Karpas-422 (cell line): ENCODE results near the gene KIAA0319L. TPM values are rescaled to one million over a fixed set of nuclear protein-coding genes. Genes with fewer than 3 reads are reported as not detected.

Experiments used
- DNase-seq: peaks from one replicate; pipeline ENCODE4 v3.0.0-alpha.2; 2015
- H2AFZ ChIP-seq: fragments of 200-600 bp; sonication (generic); 2 replicates; pipeline ENCODE4 v1.6.1; 2014; ENCODE audit warnings: antibody characterized with exemption, low read length, mixed read lengths
- H3K27ac ChIP-seq: fragments of 200-600 bp; sonication (generic); 2 replicates; pipeline ENCODE4 v1.5.1; 2014; ENCODE audit warnings: mild to moderate bottlenecking, low read length, moderate library complexity
- H3K27me3 ChIP-seq: fragments of 200-600 bp; sonication (generic); 2 replicates; pipeline ENCODE4 v1.6.1; 2014; ENCODE audit warnings: low read length, mixed read lengths
- H3K36me3 ChIP-seq: fragments of 200-600 bp; sonication (generic); 2 replicates; pipeline ENCODE4 v1.6.1; 2014; ENCODE audit warnings: low read length, mixed read lengths; ENCODE audit not compliant: insufficient read depth
- H3K4me1 ChIP-seq: fragments of 200-600 bp; sonication (generic); 2 replicates; pipeline ENCODE4 v1.6.1; 2014; ENCODE audit warnings: mild to moderate bottlenecking, low read length, mixed read lengths
- H3K4me2 ChIP-seq: fragments of 200-600 bp; sonication (generic); 2 replicates; pipeline ENCODE4 v1.6.1; 2014; ENCODE audit warnings: low read length, low read depth, mild to moderate bottlenecking; ENCODE audit not compliant: poor library complexity, severe bottlenecking
- H3K4me3 ChIP-seq: fragments of 200-600 bp; sonication (generic); 2 replicates; pipeline ENCODE4 v1.5.1; 2014; ENCODE audit warnings: mild to moderate bottlenecking, antibody characterized with exemption, low read length, mixed read lengths
- H3K79me2 ChIP-seq: fragments of 200-600 bp; sonication (generic); 2 replicates; pipeline ENCODE4 v1.6.1; 2014; ENCODE audit warnings: mild to moderate bottlenecking, low read length, mixed read lengths
- H3K9ac ChIP-seq: fragments of 200-600 bp; sonication (generic); 2 replicates; pipeline ENCODE4 v1.6.0; 2014; ENCODE audit warnings: low read length
- H3K9me2 ChIP-seq: fragments of 200-600 bp; sonication (generic), shearing (Covaris generic); replicated peaks from 2 replicates; pipeline ENCODE4 v1.6.0; 2014; ENCODE audit warnings: mild to moderate bottlenecking, low read length, moderate library complexity; ENCODE audit not compliant: insufficient read depth
- H3K9me3 ChIP-seq: fragments of 300-700, 200-600 bp; sonication (generic); 2 replicates; pipeline ENCODE4 v1.6.1; 2014; ENCODE audit warnings: low read length, mixed read lengths
- H4K20me1 ChIP-seq: fragments of 200-600 bp; sonication (generic); 2 replicates; pipeline ENCODE4 v1.6.1; 2014; ENCODE audit warnings: mild to moderate bottlenecking, antibody characterized with exemption, low read length, low read depth; ENCODE audit not compliant: insufficient read depth
- total RNA-seq: library from RNA; depleted of rRNA; stranded (reverse); fragments of >200 nt; shearing (Covaris generic); gene quantifications from 2 replicates; pipeline ENCODE4 v1.2.3, GENCODE V29; 2014; ENCODE audit warnings: low replicate concordance

The KIAA0319L gene
- total RNA-seq, 1 experiment from 2014 or later = 34.0 TPM

- Histone ChIP-seq H3K9ac (no peak overlapping the region), H3K4me2 (no peak overlapping the region), H3K4me3 (no peak overlapping the region), H3K27me3 (no peaks in the 10 kb centered on the region), H3K79me2 (no peaks in the 10 kb centered on the region), H3K27ac (no peak overlapping the region), H4K20me1 (no peaks in the 10 kb centered on the region), H3K4me1 (no peaks in the 10 kb centered on the region), H3K9me3 (no peaks in the 10 kb centered on the region), H2AFZ (no peak overlapping the region), H3K9me2 (no peaks in the 10 kb centered on the region), H3K36me3 (peaks cover 9% of the 10 kb centered on the region; the same call in 1 of the 2 replicates)
- DNase-seq = no peak
Measured at GRCh38 chr1:35434703-35435102, 122.5 kb downstream of the KIAA0319L start.

DNA sequence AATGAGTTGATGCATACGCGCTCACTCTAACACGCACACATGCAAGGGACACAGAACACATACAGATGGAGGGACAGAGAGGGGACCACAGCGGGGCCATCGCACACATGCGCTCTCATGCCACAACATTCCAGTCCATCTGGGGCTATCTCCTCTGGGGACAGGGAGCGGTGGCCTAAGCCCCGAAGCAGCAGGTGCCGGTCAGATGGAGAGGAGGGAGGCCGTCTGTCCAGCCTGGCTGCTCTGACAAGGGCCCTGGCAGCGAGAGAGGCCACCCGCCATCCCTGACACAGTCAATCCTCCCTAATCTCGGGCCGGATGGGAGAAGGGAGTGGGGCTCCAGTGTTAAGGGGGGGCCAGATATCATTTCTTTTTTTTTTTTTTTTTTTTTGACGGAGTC, 123.5 kb downstream of the KIAA0319L start:
- Histone ChIP-seq H3K9me2 (no peaks in the 10 kb centered on the region), H3K9ac (no peak overlapping the region), H3K4me3 (no peak overlapping the region), H3K27me3 (no peaks in the 10 kb centered on the region), H3K36me3 (peaks cover 9% of the 10 kb centered on the region; the same call in 1 of the 2 replicates), H3K4me2 (no peak overlapping the region), H4K20me1 (no peaks in the 10 kb centered on the region), H2AFZ (no peak overlapping the region), H3K27ac (no peak overlapping the region), H3K79me2 (no peaks in the 10 kb centered on the region), H3K9me3 (no peaks in the 10 kb centered on the region), H3K4me1 (no peaks in the 10 kb centered on the region)
- DNase-seq = no peak

DNA sequence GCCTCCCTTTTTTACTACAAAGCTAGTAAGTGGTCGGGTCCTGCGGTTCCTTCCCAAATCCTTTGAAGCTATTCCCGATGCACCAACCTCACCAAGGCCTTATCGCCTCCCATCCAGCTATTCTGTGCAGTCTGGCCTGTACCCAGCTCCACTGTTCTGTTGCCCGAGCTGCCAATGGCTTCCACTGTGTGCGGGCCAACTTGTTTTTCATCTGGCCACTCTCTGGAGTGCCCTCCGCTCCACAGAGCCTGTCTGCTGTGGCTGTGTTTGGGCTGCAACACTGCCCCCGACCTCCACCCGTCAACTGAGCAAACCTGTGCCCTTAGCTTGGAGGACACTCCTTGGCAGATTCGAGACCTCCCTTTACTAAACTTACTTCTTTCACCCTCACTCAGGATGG, 125.0 kb downstream of the KIAA0319L start:
- DNase-seq = no peak
- Histone ChIP-seq H3K36me3 (peaks cover 9% of the 10 kb centered on the region), H3K79me2 (no peaks in the 10 kb centered on the region), H2AFZ (no peak overlapping the region), H3K27me3 (no peaks in the 10 kb centered on the region), H3K4me2 (no peak overlapping the region), H3K27ac (no peak overlapping the region), H3K9ac (no peak overlapping the region), H3K4me3 (no peak overlapping the region), H3K4me1 (no peaks in the 10 kb centered on the region), H3K9me3 (no peaks in the 10 kb centered on the region), H4K20me1 (no peaks in the 10 kb centered on the region), H3K9me2 (no peaks in the 10 kb centered on the region)

- peaks cover 14% of the 10 kb centered on the region for H3K36me3 ChIP-seq
- H2AFZ ChIP-seq = no peak overlapping the region
- H3K79me2 ChIP-seq = no peaks in the 10 kb centered on the region
- no peaks in the 10 kb centered on the region for H3K9me3 ChIP-seq
- no peaks in the 10 kb centered on the region for H3K27me3 ChIP-seq
- H3K9ac ChIP-seq = no peak overlapping the region
- H3K4me2 ChIP-seq = no peak overlapping the region
- H3K4me3 ChIP-seq = no peak overlapping the region
- H3K27ac ChIP-seq = no peak overlapping the region
- H3K9me2 ChIP-seq = no peaks in the 10 kb centered on the region
- no peak for DNase-seq
- no peaks in the 10 kb centered on the region for H4K20me1 ChIP-seq
- no peaks in the 10 kb centered on the region; the same call in 1 of the 2 replicates for H3K4me1 ChIP-seq
Measured at GRCh38 chr1:35431173-35431599, 126.0 kb downstream of the KIAA0319L start.

GRCh38 chr1:35430762-35431161, 126.4 kb downstream of the KIAA0319L start:
- DNase-seq = no peak
- Histone ChIP-seq H3K9me3 (no peaks in the 10 kb centered on the region), H3K9me2 (no peaks in the 10 kb centered on the region), H3K4me3 (no peak overlapping the region), H3K4me1 (peaks cover 3% of the 10 kb centered on the region; the same call in 1 of the 2 replicates), H3K27ac (no peak overlapping the region), H2AFZ (no peak overlapping the region), H3K36me3 (peaks cover 14% of the 10 kb centered on the region), H3K9ac (no peak overlapping the region), H3K4me2 (no peak overlapping the region), H3K79me2 (no peaks in the 10 kb centered on the region), H3K27me3 (no peaks in the 10 kb centered on the region), H4K20me1 (no peaks in the 10 kb centered on the region)

GRCh38 chr1:35428360-35428759, 128.8 kb downstream of the KIAA0319L start:
- H4K20me1 ChIP-seq = no peaks in the 10 kb centered on the region

DNA sequence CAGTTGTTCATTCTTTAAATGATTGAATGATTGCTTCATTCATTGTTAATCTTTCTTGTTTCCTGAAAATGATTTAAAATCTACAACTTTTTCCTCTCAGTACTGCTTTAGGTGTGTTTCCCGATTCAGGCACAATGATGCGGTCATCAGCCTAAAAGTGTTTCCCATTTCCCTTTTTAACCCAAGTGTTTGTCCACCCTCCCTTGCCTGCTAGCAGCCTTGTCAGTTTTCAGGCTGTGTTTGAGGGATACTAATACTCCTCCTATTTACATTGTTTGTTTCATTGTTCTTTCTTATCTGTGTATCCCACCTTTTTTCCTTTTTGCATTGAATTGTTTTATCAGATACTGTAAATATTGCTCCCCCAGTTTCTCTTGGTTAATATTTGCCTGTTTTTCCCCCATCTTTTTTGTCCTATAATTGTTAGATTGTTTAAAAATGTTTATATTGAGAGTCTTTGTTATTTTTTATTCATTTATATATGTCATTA, 131.1 kb downstream of the KIAA0319L start:
- DNase-seq = no peak
- Histone ChIP-seq H3K27ac (no peak overlapping the region; the same call in 1 of the 2 replicates), H3K27me3 (no peaks in the 10 kb centered on the region), H3K9ac (no peak overlapping the region), H2AFZ (no peak overlapping the region), H3K4me2 (no peak overlapping the region), H3K9me2 (no peaks in the 10 kb centered on the region), H3K79me2 (no peaks in the 10 kb centered on the region), H3K4me1 (peaks cover 6% of the 10 kb centered on the region; the same call in 1 of the 2 replicates), H3K4me3 (no peak overlapping the region), H4K20me1 (no peaks in the 10 kb centered on the region), H3K9me3 (no peaks in the 10 kb centered on the region), H3K36me3 (peaks cover 11% of the 10 kb centered on the region)

More at GRCh38 chr1:35428360-35428759, 128.8 kb downstream of the KIAA0319L start:
- H2AFZ ChIP-seq = no peak overlapping the region
- H3K9me2 ChIP-seq = no peaks in the 10 kb centered on the region
- H3K27ac ChIP-seq = no peak overlapping the region
- H3K4me3 ChIP-seq = no peak overlapping the region
- peaks cover 6% of the 10 kb centered on the region; the same call in 1 of the 2 replicates for H3K4me1 ChIP-seq
- no peak overlapping the region for H3K4me2 ChIP-seq
- H3K27me3 ChIP-seq = no peaks in the 10 kb centered on the region
- DNase-seq = no peak
- H3K36me3 ChIP-seq = peaks cover 14% of the 10 kb centered on the region
- H3K9ac ChIP-seq = no peak overlapping the region
- no peaks in the 10 kb centered on the region for H3K9me3 ChIP-seq
- H3K79me2 ChIP-seq = no peaks in the 10 kb centered on the region

- Histone ChIP-seq H3K79me2 (no peaks in the 10 kb centered on the region), H3K4me3 (no peak overlapping the region), H3K9ac (no peak overlapping the region), H3K4me2 (no peak overlapping the region), H2AFZ (no peak overlapping the region), H3K27ac (no peak overlapping the region), H3K9me3 (no peaks in the 10 kb centered on the region), H4K20me1 (no peaks in the 10 kb centered on the region), H3K27me3 (no peaks in the 10 kb centered on the region), H3K4me1 (no peaks in the 10 kb centered on the region), H3K9me2 (no peaks in the 10 kb centered on the region), H3K36me3 (peaks cover 38% of the 10 kb centered on the region)
- DNase-seq = no peak
Measured at GRCh38 chr1:35408925-35409324, 148.3 kb downstream of the KIAA0319L start.
